Hematopoietic multipotent progenitor cell treated with erythropoietin and hydrocortisone succinate and interleukin-3 and kit ligand, for 4 days (in vitro differentiated cells): ENCODE results near the gene HMBS.
"Not testable (repeated sequence)": the region's sequence is repeated elsewhere in the genome, so short reads cannot be mapped to it uniquely, and the experiment has no call there.

Source experiments
- DNase-seq: peaks from one replicate; pipeline ENCODE4 v3.0.0-alpha.2; 2015

Gene HMBS

GRCh38 chr11:119121811-119122124 lies 37.1 kb downstream of the HMBS start:
- no peak for DNase-seq

GRCh38 chr11:119125821-119126220 lies 41.1 kb downstream of the HMBS start:
- no peak for DNase-seq

GRCh38 chr11:119126675-119127268 lies 42.1 kb downstream of the HMBS start:
- DNase-seq: no peak

GRCh38 chr11:119130662-119131061 lies 46.0 kb downstream of the HMBS start:
- no peak for DNase-seq

- peak; percentile 68 for DNase-seq
Observed at GRCh38 chr11:119134389-119134978, 49.8 kb downstream of the HMBS start.

GRCh38 chr11:119139276-119139675 lies 54.6 kb downstream of the HMBS start:
- DNase-seq: not testable (repeated sequence)
